Astrocyte of the cerebellum (primary cell): ENCODE results near the gene NDC1.
A peak's percentile ranks its signal among the peaks of the same experiment; 100 is the strongest.

Source experiments
- DNase-seq: peaks from one replicate; pipeline ENCODE4 v3.0.0-alpha.2; 2011; ENCODE audit warnings: low read depth
- H3K4me3 ChIP-seq: 2 replicates; pipeline ENCODE4 v1.5.1; 2011; ENCODE audit warnings: mild to moderate bottlenecking, low read depth, low read length, moderate library complexity
- in situ Hi-C: cut with HindIII; loops from 2 replicates; pipeline ENCODE4 v1.10.0; 2017; ENCODE audit warnings: low sequenced_read_pairs
- TF ChIP-seq, protein P1 (sequence below): IDR thresholded peaks from 2 replicates; pipeline ENCODE4 v1.5.1; 2012; ENCODE audit warnings: low read length, low read depth, moderate library complexity, mild to moderate bottlenecking; ENCODE audit errors: missing control alignments

Gene NDC1

DNA sequence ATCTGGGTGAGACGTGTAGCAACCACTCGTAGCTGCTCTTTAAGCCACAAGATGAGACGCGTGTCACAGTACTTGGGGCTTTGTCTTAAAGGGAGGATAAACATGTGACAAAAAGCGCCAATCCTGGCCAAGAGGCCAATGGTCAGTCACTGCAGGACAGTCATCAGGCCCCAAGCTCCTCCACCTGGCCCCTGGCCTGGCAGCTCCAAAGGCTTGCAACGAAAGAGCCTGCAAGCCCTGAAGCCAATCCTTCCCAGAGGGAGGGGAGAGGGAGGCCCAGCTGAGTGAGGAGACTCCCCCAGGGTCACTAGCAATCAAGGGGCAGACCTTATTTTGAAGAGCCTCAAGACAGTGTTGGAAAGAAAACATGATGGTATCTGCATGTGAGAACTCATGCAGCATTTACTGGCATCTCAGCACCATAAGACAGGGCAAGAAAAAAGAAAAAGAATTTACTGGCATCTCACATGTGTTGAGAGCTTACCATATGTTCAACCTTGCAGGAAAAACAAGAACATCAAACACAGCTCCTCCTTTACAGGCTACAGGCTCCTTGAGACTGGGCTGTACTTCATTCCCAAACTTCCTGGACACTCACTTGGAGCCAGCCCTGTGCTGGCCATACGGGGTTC, 110.5 kb downstream of the NDC1 start:
- H3K4me3 ChIP-seq: no peak overlapping the region
- in situ Hi-C loops: loop anchor here (25.0 kb wide), 1 partner anchor 240 kb away; no protein-coding TSS in a partner anchor
- TF ChIP-seq, protein P1, sequence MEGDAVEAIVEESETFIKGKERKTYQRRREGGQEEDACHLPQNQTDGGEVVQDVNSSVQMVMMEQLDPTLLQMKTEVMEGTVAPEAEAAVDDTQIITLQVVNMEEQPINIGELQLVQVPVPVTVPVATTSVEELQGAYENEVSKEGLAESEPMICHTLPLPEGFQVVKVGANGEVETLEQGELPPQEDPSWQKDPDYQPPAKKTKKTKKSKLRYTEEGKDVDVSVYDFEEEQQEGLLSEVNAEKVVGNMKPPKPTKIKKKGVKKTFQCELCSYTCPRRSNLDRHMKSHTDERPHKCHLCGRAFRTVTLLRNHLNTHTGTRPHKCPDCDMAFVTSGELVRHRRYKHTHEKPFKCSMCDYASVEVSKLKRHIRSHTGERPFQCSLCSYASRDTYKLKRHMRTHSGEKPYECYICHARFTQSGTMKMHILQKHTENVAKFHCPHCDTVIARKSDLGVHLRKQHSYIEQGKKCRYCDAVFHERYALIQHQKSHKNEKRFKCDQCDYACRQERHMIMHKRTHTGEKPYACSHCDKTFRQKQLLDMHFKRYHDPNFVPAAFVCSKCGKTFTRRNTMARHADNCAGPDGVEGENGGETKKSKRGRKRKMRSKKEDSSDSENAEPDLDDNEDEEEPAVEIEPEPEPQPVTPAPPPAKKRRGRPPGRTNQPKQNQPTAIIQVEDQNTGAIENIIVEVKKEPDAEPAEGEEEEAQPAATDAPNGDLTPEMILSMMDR: no peak
- DNase-seq: no peak

DNA sequence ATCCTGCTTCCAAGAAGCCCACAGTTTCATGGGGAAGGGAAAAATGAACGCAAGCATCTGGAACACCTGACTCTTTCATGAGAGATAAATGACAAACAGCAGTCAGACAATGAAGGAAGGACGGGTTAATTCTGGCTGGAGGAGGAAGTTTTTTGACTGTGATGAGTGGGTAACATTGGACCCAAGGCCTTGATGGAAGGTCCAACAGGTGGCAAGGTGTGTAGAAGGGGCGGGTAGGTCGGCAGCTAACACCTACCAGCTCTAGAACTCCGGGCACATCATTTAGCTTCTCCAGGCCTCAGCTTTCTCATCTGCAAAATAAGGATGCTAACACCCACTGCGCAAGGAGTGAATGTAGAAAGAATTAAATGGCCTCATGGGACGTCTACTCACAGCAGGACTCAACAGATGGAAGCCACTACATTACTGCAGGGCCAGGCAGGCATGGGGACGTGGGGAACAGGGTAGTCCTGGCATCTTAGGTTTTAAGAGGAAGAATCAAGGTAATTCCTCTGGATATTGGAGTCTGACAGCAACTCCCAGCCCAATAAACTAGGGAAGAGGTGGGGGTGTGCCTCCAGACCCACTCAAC, 112.0 kb downstream of the NDC1 start:
- no peak for DNase-seq
- no peak overlapping the region for H3K4me3 ChIP-seq
- TF ChIP-seq, protein P1: no peak
- in situ Hi-C loops: loop anchor here (25.0 kb wide), 1 partner anchor 239 kb away; no protein-coding TSS in a partner anchor

DNA sequence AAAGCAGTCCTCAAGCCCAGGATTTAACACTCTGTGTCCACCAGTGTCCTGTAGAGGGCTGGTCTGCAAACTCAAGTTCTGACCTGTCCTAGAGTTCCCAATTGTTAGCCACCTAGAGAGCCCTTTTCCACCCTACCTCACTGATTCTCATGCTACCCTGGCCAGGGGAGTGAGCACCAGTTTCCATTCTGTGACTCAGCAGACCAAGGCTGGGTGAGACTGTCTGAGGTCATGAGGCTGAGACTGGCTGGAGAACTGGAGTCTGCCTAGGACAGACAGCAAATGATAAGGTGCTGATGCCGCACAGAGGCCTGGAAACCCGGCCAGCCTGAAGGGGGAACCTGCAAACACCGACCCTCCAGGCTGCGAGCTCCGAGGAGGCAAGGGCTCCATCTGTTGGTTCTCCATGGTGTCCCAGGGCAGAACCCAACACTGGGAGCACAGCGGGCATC, 112.8 kb downstream of the NDC1 start:
- TF ChIP-seq, protein P1: peak; percentile 38
- H3K4me3 ChIP-seq: no peak overlapping the region
- in situ Hi-C loops: loop anchor here (25.0 kb wide), 1 partner anchor 238 kb away; no protein-coding TSS in a partner anchor
- DNase-seq: no peak

DNA sequence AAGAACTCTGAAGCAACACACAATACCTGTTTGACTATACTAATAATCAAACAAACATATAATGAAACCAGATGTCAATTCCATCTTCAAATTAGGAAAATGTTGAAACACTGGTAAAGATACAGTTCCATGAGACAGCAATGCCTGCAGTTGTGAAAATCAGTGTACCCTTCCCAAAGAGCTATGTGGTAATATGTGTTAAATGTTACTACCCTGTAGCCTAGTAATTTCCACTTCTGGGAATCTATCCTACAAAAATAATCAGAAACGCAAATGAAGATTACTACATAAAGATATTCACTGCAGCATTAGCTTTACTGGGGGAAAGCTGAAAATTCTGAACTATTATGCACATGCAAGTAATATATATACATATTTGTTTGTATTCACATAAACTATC, 116.1 kb downstream of the NDC1 start:
- in situ Hi-C loops: no loop called here
- H3K4me3 ChIP-seq: no peak overlapping the region
- TF ChIP-seq, protein P1: no peak
- no peak for DNase-seq

DNA sequence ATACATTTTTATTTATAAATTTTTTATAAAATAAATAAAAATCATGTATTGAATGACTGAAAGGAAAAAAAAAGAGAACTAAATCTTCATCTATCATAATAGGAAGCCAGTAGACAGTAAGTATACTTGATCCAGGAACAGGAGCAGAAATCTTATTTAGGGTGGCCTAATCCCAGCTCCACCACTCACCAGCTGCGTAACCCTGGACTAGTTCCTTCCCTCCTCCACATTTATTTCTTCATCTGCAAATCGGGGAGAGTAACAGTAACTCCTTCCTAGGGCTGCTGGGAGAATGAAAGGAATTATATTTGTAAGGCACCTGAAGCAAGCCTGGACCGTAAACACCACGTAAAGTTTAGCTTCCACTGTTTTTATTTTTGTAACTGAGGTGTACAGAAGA, 117.0 kb downstream of the NDC1 start:
- TF ChIP-seq, protein P1: no peak
- in situ Hi-C loops: no loop called here
- H3K4me3 ChIP-seq: no peak overlapping the region
- no peak for DNase-seq

DNA sequence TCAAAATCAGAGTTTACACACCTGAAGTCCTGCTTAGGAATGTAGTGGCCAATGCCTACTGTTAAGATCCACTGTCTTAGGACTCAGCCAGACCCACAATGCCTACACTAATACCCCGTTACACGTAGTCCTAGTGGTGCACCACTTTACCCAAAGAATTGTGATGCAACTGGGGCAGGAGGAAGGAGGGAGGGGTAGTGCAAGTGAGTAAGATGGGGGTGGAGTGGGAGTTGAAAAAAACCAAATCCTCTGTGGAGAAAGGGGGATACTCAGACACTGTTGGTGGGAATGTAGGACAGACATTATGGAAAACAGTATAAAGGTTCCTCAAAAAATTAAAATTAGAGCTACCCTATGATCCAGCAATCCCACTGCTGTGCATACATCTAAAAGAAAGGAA, 118.6 kb downstream of the NDC1 start:
- no peak overlapping the region for H3K4me3 ChIP-seq
- in situ Hi-C loops: no loop called here
- DNase-seq: no peak
- TF ChIP-seq, protein P1: no peak
